ENCODE measurements around the gene DIO2.

The DIO2 gene

GRCh38 chr14:80211153-80212022 lies at the start of gene DIO2:
Gene DIO2, minus strand, starts transcription at chr14:80211504. Its CDS starts 32 bp downstream, at chr14:80211472.
- peak in 44 of 51 donors; percentile 1 to 74 (median 45) for DNase-seq

GRCh38 chr14:80260645-80261044 lies 49.3 kb upstream of the DIO2 start:
- no peak for DNase-seq

- no peak for DNase-seq
Observed at GRCh38 chr14:80239631-80240030, 28.3 kb upstream of the DIO2 start.

GRCh38 chr14:80237143-80237542 lies 25.8 kb upstream of the DIO2 start:
- no peak for DNase-seq

- no peak for DNase-seq
Observed at GRCh38 chr14:80233470-80234089, 22.3 kb upstream of the DIO2 start.

- no peak for DNase-seq
Observed at GRCh38 chr14:80231702-80232101, 20.4 kb upstream of the DIO2 start.

GRCh38 chr14:80223696-80224465 lies 12.6 kb upstream of the DIO2 start:
- no peak for DNase-seq

- no peak for DNase-seq
Observed at GRCh38 chr14:80216818-80217217, 5.5 kb upstream of the DIO2 start.

- DNase-seq = peak in 3 of 51 donors; percentile 5 to 14 (median 11)
Observed at GRCh38 chr14:80215756-80216581, 4.7 kb upstream of the DIO2 start.

GRCh38 chr14:80215081-80215480 lies 3.8 kb upstream of the DIO2 start:
- DNase-seq = no peak

- DNase-seq = peak in 5 of 51 donors; percentile 1 to 14 (median 10)
Observed at GRCh38 chr14:80213602-80214001, 2.3 kb upstream of the DIO2 start.

- DNase-seq = no peak
Observed at GRCh38 chr14:80212023-80212397, 706 bp upstream of the DIO2 start.

GRCh38 chr14:80208461-80208860 lies 2.8 kb downstream of the DIO2 start:
- DNase-seq = no peak

- peak in 1 of 51 donors; percentile 35 for DNase-seq
Observed at GRCh38 chr14:80206351-80207080, 4.8 kb downstream of the DIO2 start.

GRCh38 chr14:80202888-80203562 lies 8.3 kb downstream of the DIO2 start:
- DNase-seq = no peak

- DNase-seq = no peak
Observed at GRCh38 chr14:80200093-80200492, 11.2 kb downstream of the DIO2 start.

- no peak for DNase-seq
Observed at GRCh38 chr14:80188571-80188970, 22.7 kb downstream of the DIO2 start.

GRCh38 chr14:80186301-80186800 lies 25.0 kb downstream of the DIO2 start:
- no peak for DNase-seq

- DNase-seq = no peak
Observed at GRCh38 chr14:80176893-80177292, 34.4 kb downstream of the DIO2 start.
